HG03457 (cell line): ENCODE data around the gene PAX4.
"Not testable (repeated sequence)": the region's sequence is repeated elsewhere in the genome, so short reads cannot be mapped to it uniquely, and the experiment has no call there.

Experiments
- ATAC-seq: cut with Tn5 transposase; IDR thresholded peaks from one replicate; pipeline ENCODE4 v1.9.1; 2021; ENCODE audit warnings: moderate number of reproducible peaks; ENCODE audit not compliant: unreplicated experiment

Gene PAX4

DNA sequence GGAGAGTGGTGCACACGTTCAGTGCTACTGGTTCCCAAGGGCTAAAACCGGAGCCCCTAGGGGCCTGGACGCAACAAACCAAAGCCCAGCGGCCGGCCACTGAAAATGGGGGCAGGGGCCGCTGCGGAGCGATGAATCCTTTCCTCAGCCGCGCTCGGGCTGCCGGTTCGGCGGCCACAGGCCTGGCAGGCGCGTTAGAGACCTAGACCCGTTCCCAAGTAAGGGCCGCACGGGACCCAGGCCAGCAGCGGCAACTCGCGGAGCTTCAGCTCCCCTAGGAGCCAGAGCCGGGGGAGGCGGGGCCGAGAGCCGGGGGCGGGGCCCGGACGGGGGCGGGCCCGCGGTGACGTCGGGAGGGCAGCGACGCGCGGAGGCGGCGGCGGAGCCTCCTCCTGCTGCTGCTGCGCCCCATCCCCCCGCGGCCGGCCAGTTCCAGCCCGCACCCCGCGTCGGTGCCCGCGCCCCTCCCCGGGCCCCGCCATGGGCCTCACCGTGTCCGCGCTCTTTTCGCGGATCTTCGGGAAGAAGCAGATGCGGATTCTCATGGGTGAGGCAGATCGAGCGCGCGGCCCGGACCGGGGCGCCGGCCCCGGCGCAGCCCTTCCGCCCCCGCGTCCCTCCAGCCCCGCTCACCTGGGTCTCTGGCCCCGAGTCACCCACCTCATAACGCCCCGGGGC lies 29.8 kb downstream of the PAX4 start, which contains the start of gene ARF5:
Gene ARF5 (plus strand): TSS at position 393 of the 678 bp plus-strand sequence. CDS start 88 bp downstream, at position 481.
- peak; percentile 70 for ATAC-seq

DNA sequence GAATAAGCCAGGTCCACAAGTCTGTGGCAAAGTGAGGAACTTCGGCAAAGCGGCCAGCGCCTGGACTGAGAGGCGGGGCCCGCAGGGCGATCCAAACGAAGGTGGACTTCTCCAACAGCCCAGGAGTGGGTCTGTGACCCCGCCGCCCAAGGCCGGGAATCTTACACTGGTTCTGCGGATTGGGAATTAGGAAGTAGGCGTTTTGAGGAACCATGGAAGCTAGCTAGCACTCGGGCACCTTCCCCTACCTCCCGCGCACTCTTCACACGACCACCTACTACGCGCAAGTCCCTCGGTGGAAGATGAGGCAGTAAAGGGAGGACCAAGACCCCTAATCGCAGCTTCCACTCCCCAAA lies 30.3 kb downstream of the PAX4 start:
- no peak for ATAC-seq

DNA sequence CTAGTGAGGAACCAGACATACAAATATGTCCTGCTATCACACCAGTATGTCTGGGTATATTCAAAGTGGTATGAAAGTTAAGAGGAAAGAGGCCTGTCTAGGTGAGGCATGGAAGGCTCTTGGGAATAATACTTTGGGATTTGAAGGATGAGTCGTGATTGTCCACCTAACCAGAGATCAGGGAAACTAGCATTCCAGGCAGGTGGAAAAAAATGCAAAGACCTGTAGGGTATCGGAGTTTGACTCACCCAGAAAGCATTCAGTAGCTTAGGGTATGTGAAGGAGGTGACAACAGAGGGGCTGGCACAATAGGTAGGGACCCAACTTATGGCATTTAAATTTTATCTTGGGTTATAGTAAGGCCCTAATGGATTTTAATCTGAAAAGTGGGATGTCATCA lies 31.6 kb downstream of the PAX4 start:
- ATAC-seq, result no peak

DNA sequence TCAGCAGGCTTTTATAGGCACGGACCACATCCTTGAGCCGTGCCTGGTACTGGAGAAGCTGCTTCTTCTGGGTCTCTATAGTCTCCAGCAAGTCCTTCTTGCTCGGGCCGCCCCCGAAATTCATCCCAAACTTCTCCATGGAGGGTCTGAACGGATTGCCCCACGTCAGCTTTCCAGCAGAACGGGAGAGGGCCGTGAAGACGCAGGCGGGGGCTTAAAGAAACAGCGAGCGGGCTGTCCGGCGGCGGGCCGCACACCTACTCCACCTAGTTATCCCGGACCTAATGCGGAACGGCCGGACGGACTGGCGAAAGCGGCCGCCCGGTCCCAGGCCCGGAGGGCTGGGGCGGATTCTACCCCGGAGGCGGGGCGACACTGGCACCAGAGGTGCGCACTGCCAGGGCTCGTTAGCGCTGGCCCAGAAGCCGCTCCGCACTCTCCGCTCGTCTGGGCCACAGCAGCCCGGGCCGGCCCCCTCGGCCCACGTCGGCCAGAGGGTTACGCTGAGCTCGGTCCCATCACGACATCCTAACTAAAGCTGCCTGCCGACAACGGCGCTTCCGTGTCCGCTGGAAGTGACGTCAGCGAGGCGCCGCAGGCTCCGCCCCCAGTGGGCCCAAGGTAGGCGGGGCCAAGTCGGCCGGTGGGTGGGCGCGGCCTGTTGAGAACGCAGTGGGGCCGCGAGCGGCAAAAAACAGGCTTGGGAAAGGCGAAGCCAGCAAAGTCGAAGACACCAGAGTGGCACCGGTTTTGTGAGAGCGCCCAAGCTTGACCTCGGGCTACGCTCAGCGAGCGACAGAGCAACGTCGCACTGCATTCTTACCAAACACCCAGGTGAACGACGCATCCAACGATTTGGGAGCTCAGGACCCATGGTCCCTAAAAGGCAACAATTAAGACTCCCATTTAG lies 32.6 kb downstream of the PAX4 start, which contains the start of gene GCC1:
Gene GCC1 (minus strand): TSS at position 553 of the 910 bp plus-strand sequence. CDS start 414 bp downstream, at position 139.
- peak; percentile 77 for ATAC-seq

DNA sequence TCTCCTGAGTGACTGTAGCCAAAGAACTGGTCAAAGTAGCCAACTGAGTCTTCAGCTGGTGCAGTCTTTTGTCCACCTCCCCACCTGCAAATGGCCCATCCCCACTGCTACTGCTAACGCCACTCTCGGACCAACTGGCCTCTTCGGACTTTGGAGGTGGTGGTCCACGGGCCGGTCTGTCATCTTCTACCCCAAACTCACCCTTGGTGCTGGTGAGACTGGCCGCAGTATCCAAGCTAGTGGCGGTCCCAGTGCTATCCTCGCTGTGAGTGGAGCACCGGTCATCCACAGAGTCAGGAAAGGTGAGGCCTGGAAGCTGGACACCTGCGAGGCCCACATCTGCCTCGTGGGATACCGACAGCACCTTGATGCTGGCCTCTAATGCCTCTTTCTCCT lies 33.3 kb downstream of the PAX4 start:
- no peak for ATAC-seq

DNA sequence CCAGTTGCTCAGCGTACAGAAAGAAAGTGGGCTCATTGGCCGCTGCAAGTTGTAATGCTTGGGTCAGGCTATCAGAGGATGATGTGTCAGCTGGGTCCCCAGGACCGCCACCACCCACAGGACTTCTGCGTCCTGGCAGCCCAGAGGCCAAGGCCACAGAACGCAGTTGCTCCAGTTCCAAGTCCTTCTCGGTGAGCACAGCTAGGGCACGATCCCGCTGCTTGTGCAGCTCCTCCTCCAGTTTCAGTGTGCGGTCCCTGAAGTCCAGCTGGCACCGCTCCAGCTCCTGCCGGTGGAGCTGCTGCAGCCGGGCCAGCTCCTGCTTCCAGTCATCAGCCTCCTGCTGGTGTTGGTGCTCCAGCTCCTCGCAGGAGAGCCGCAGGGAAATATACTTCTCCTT lies 35.6 kb downstream of the PAX4 start:
- no peak for ATAC-seq

DNA sequence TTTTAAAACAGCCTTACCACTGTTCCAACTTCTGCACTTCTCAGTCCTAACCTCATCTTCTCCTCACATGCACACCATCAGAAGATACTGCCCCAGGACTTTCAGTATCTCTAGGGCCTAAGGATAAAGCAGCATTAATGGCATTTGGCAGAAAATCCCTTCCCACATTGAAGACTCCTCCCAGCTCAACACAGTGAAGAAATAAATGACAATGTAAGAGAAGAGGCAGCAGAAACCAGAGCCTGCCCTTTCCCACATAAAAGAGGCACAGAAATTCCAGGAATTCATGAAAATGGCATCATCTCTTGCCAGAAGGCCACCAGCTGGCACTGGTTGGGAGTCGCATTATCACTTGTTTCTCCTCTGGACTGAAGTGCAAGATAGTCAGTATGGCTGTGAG lies 36.2 kb downstream of the PAX4 start:
- no peak for ATAC-seq

DNA sequence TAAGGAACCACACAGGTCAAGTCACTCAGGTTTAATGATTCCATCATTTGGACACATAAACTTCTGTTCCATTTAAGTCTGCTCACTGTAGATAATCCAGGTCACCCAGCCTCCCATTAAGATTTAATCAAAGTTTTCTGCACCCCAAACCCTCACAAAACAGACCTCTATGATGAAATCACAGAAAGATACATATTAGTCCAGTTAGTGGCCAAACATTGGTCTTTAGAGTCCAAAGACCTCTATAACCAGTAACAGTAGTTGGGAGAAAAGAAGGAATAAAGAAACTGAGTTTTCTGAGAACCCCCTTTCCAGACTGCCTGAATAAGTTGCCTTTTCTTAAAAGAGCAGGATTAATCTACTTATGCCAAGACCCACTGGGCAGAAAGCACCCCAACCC lies 37.3 kb downstream of the PAX4 start:
- ATAC-seq, result no peak

DNA sequence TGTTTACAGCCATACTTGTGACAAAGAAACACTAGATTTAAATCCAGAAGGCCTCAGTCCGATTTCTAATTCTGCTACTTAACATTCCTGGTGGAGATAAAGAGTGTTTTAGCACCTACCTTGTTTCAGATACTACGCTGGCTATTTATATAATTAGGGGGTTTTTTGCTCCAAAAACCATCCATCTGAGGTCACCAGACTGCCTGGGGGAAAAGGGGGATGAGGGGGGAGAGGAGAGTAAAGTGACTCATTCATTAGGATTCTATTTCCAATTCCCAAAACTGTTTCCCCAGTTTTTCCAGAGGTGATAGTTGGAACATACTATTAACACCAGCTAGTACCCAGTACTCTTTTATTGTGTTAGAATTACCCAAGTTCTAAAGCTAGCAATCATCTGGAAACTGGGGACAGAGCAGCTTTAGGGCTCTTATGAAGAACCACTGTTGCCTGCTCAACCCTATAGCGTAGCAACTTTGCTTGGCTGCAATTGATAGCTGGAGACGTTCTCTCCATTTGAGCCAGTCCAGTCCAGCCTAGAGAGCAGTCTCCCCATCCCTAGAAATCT lies 39.1 kb downstream of the PAX4 start:
- no peak for ATAC-seq

DNA sequence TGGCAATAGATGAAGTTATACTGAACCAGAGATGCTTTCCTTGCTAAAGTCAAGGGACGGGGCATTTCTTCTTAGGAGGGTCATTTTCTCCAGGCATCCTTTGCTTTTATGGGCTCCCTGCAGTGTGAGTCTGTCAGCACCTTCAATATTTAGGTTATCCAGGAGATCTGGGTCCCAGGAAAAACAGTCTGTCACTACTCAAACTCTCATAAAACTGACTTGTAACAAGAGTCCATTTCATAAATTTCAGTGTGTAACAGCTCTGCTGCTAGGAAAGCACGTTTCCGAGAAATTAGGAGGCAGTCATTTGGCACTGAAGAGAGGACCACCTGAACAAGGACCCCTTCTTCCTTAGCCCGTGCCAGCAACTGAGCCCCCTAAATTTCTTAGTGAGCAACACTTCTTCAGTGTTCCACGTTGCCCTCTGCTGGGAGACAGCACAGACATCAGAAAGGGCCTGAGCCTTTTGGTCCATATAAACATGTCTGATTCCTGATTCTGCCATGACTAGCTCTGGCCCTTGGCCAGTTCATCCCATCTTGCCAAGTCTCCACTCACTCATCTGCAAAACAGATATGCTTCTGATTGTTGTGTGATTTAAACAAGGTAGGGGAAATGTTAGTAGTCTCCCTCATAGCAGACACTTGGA lies 39.8 kb downstream of the PAX4 start:
- no peak for ATAC-seq

DNA sequence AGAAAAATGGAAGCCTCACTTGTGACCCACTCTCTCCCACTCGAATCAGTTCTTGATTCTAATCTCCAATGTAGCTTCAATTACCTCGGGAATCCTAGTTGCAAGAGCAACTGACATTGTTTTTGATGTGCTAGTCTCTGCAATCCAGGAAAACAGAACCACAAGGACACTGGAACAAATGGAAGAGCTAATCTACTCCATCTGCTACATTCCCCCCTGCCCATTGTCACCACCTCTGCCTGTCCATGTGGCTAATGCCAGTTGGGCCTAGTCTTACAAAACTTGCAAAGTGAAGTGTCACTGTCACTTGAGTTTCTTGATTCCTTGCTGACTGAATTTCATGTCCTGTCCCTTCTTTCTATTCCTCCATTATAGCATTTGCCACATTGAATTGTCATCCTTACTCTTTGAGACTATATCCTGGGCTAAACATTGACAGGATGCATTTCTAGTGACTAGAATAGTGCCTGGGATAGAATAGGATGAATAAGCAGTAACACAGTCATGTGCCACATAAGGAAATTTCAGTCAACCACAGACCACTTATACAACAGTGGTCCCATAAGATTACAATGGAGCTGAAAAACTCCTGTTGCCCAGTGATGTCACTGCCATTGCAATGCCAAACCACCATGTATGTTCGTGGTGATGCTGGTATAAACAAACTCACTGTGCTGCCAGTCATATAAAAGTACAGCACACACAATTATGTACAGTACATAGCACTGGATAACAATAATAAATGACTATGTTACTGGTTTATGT lies 46.0 kb downstream of the PAX4 start:
- no peak for ATAC-seq

DNA sequence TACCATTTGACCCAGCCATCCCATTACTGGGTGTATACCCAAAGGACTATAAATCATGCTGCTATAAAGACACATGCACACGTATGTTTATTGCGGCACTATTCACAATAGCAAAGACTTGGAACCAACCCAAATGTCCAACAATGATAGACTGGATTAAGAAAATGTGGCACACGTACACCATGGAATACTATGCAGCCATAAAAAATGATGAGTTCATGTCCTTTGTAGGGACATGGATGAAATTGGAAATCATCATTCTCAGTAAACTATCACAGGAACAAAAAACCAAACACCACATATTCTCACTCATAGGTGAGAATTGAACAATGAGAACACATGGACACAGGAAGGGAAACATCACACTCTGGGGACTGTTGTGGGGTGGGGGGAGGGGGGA lies 49.9 kb downstream of the PAX4 start:
- not testable (repeated sequence) for ATAC-seq

DNA sequence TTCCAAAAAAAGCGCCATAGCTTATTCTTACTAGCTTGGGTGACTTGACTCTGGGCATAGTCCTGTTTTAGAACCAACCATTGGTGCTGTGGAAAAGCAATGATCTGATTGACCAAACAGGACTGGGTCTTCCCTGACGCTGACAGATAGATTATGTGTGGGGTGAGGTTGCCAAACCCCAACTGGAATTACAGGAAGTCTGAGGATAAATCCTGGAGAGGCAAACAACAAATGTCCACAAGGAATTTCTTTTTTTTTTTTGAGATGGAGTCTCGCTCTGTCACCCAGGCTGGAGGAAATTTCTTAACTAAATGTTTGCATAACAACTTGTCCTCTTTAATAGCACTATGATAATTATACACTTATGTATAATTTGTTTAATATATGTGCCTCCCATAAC lies 51.7 kb downstream of the PAX4 start:
- ATAC-seq, result no peak
